Fibroblast of lung (primary cell): ENCODE measurements around the gene LRRC8D. TPM values are rescaled to one million over a fixed set of nuclear protein-coding genes. Genes with fewer than 3 reads are reported as not detected.

Experiments
- DNase-seq, 2 donors: peaks; one replicate each; pipeline versions ENCODE4 v3.0.0 to v3.0.0-alpha.2; 2010; ENCODE audit warnings: low read depth in 2 of 2
- H2AFZ ChIP-seq: 2 replicates; pipeline ENCODE4 v1.5.1; 2012; ENCODE audit warnings: low read length, control low read depth, inconsistent platforms
- H3K27ac ChIP-seq: 2 replicates; pipeline ENCODE4 v1.5.1; 2011; ENCODE audit warnings: low read length, control low read depth; ENCODE audit not compliant: insufficient read depth
- H3K27me3 ChIP-seq: 2 replicates; pipeline ENCODE4 v1.5.1; 2011; ENCODE audit warnings: mild to moderate bottlenecking, low read length; ENCODE audit not compliant: control insufficient read depth, insufficient read depth
- H3K36me3 ChIP-seq: 2 replicates; pipeline ENCODE4 v1.5.1; 2011; ENCODE audit warnings: low read length; ENCODE audit not compliant: control insufficient read depth, insufficient read depth
- H3K4me1 ChIP-seq: 2 replicates; pipeline ENCODE4 v1.5.1; 2011; ENCODE audit warnings: low read length; ENCODE audit not compliant: control insufficient read depth, insufficient read depth; ENCODE audit errors: extremely low read depth
- H3K4me2 ChIP-seq: 2 replicates; pipeline ENCODE4 v1.5.1; 2011; ENCODE audit warnings: low read length, control low read depth; ENCODE audit not compliant: insufficient read depth; ENCODE audit errors: extremely low read depth
- H3K4me3 ChIP-seq, 4 experiments: fragments of 200-600 bp in 1 of 4; sonication (generic) in 1 of 4; replicated peaks in 1 of 4; 2 replicates each; pipeline ENCODE4 v1.5.1; 2011 to 2016; ENCODE audit warnings: low read length in 4 of 4, low read depth in 3 of 4, mild to moderate bottlenecking in 3 of 4, control low read depth in 2 of 4, inconsistent platforms in 1 of 4, mixed read lengths in 1 of 4; ENCODE audit not compliant: insufficient read depth in 1 of 4; ENCODE audit errors: control extremely low read depth in 1 of 4
- H3K79me2 ChIP-seq: 2 replicates; pipeline ENCODE4 v1.5.1; 2012; ENCODE audit warnings: mild to moderate bottlenecking, low read length, inconsistent platforms; ENCODE audit not compliant: control insufficient read depth, insufficient read depth
- H3K9ac ChIP-seq: 2 replicates; pipeline ENCODE4 v1.5.1; 2011; ENCODE audit warnings: mild to moderate bottlenecking, low read length, control low read depth; ENCODE audit not compliant: insufficient read depth
- H3K9me3 ChIP-seq: 2 replicates; pipeline ENCODE4 v1.5.1; 2012; ENCODE audit warnings: low read depth, low read length; ENCODE audit not compliant: control insufficient read depth, insufficient read depth
- H4K20me1 ChIP-seq: 2 replicates; pipeline ENCODE4 v1.5.1; 2011; ENCODE audit warnings: low read length; ENCODE audit not compliant: control insufficient read depth, insufficient read depth; ENCODE audit errors: extremely low read depth
- EZH2 ChIP-seq: IDR thresholded peaks from 2 replicates; pipeline ENCODE4 v1.5.1; 2012; ENCODE audit warnings: low read length, control low read depth, mild to moderate bottlenecking; ENCODE audit errors: missing control alignments
- polyA plus RNA-seq, 2 donors: library from polyadenylated mRNA; depleted of rRNA in 1 of 2; stranded (reverse) in 1 of 2; unstranded in 1 of 2; fragments of >200 nt; gene quantifications; 2 replicates each; pipeline ENCODE4 v1.2.1, GENCODE V29; 2011 to 2012; ENCODE audit warnings: missing spikeins in 1 of 2
- total RNA-seq: library from RNA; depleted of rRNA; stranded (reverse); fragments of >200 nt; gene quantifications from 2 replicates; pipeline ENCODE4 v1.2.1, GENCODE V29; 2014
- TF ChIP-seq, protein P1 (sequence below), 2 donors: IDR thresholded peaks in 1 of 2; conservative IDR thresholded peaks in 1 of 2; 1 replicate in 1 of 2; 2 replicates in 1 of 2; pipeline ENCODE4 v1.5.1; 2011 to 2012; ENCODE audit warnings: low read length in 2 of 2, control low read depth in 1 of 2, inconsistent platforms in 1 of 2, low read depth in 1 of 2, mild to moderate bottlenecking in 1 of 2

The LRRC8D gene
- total and polyA plus RNA-seq, 2 donors (not counting 1 experiment from before 2014, with no cell fraction given) = 41.0 to 58.1 TPM

DNA sequence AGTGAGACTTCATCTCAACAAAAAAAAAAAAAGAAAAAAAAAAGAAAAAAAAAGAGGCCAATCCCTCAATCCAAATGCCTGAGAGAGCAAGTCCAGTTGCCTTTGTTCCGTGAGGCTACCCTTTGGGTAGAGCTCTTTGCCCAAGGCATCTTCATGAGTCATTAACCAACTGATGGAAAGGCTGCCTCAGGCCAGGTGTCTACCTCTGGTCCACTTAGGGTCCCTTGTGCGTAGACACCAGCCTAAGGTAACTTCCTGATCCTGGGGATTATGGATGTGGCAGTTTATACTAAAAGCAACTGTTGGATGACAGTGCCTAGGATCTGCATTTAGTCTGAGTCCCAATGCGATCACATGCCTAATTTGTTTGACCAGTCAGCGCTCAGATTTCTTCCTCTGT lies 153.4 kb downstream of the LRRC8D start:
- Histone ChIP-seq H3K27ac (peak overlapping the region; percentile 15), H3K79me2 (no peaks in the 10 kb centered on the region), H2AFZ (no peak overlapping the region), H3K4me2 (no peak overlapping the region), H3K4me1 (peaks cover 8% of the 10 kb centered on the region), H3K9ac (no peak overlapping the region), H4K20me1 (no peaks in the 10 kb centered on the region), H3K4me3 (no peak overlapping the region), H3K9me3 (no peaks in the 10 kb centered on the region), H3K27me3 (no peaks in the 10 kb centered on the region), H3K36me3 (no peaks in the 10 kb centered on the region)
- no peak for TF ChIP-seq EZH2
- TF ChIP-seq, protein P1, sequence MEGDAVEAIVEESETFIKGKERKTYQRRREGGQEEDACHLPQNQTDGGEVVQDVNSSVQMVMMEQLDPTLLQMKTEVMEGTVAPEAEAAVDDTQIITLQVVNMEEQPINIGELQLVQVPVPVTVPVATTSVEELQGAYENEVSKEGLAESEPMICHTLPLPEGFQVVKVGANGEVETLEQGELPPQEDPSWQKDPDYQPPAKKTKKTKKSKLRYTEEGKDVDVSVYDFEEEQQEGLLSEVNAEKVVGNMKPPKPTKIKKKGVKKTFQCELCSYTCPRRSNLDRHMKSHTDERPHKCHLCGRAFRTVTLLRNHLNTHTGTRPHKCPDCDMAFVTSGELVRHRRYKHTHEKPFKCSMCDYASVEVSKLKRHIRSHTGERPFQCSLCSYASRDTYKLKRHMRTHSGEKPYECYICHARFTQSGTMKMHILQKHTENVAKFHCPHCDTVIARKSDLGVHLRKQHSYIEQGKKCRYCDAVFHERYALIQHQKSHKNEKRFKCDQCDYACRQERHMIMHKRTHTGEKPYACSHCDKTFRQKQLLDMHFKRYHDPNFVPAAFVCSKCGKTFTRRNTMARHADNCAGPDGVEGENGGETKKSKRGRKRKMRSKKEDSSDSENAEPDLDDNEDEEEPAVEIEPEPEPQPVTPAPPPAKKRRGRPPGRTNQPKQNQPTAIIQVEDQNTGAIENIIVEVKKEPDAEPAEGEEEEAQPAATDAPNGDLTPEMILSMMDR (conservative IDR thresholded peaks at IDR 0.05 in 1 of 2, IDR thresholded peaks at IDR 0.05 in 1 of 2; ENCODE audit: low read depth in 1 of 2, low read length in 2 of 2) = no peak
- DNase-seq = no peak

DNA sequence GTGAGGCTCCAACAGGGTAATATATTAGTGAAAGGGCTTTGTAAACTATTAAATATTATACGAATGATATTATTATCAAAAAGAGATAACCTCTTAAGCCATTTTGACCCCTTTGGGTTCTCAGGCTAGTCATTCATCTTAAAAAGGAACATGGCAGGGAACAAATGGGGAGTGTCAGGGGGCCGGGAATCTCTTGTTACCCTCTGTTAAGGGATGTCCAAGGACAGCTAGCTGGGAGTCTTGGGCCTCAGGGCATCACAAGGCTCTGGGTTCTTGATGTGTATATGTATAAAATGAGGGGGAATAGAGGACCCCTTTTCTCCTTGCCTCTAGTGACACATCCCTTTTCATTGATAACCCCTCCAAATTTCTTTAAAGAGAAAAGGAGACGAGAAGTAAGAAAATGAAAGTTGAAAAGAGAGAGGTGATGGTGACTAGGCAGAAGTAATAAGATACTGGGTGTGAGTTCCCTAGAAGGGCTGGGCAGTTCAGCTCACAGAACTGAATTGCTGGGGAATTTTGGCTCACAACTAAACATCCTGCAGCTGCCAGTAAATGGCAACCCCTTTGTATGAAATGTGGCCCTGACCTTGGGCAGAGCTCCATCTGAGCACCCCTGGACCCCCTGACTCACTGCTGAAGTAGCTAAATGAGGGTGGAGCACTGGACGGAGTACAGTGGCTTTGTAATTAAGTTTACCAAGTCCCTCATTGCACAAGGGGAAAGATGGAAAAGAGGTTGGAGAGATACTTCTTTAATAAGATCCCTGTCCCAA lies 154.1 kb downstream of the LRRC8D start:
- no peaks in the 10 kb centered on the region for H3K27me3 ChIP-seq
- H3K79me2 ChIP-seq = no peaks in the 10 kb centered on the region
- H4K20me1 ChIP-seq = no peaks in the 10 kb centered on the region
- peak; percentile 90 to 96 for DNase-seq
- H2AFZ ChIP-seq = no peak overlapping the region
- peaks cover 8% of the 10 kb centered on the region for H3K4me1 ChIP-seq
- H3K27ac ChIP-seq = peak overlapping the region; percentile 24
- no peak overlapping the region for H3K9ac ChIP-seq
- H3K9me3 ChIP-seq = no peaks in the 10 kb centered on the region
- H3K4me2 ChIP-seq = peak overlapping the region; percentile 59
- no peak for TF ChIP-seq EZH2
- TF ChIP-seq, protein P1 (conservative IDR thresholded peaks at IDR 0.05 in 1 of 2, IDR thresholded peaks at IDR 0.05 in 1 of 2; ENCODE audit: low read depth in 1 of 2, low read length in 2 of 2) = no peak
- peak overlapping the region in 1 of 4 experiments; percentile 13 for H3K4me3 ChIP-seq
- H3K36me3 ChIP-seq = no peaks in the 10 kb centered on the region

DNA sequence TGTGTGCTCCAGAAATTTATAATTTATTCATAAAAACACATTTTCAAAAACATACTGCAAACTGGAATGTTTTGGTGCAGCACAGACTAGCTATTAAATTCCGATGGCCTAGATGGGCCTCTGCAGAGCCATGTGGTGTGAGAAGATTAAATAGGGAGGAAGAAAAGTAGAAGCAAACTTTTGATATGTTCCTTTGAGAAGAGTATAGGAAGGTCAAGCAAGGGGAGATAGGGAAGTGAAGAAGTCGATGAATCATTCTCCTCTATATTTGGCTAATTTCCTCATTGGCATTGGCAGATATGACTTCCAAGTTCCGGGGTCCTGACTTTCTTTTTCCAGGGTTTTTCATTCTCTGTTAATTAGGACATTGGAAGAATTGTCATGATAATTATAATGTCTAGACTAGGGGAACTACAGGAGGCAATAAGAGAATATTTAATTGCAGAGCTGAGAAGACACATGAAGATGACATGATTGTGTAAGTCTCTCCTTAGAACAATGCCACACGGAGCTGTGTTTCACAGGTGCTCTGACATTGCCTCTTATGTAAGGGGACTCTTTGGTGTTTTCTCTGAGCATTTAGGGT lies 154.8 kb downstream of the LRRC8D start:
- no peak for DNase-seq
- H3K9ac ChIP-seq = no peak overlapping the region
- H3K36me3 ChIP-seq = no peaks in the 10 kb centered on the region
- no peak overlapping the region for H2AFZ ChIP-seq
- H3K27me3 ChIP-seq = no peaks in the 10 kb centered on the region
- no peaks in the 10 kb centered on the region for H3K79me2 ChIP-seq
- no peak overlapping the region for H3K4me3 ChIP-seq
- TF ChIP-seq, protein P1 (conservative IDR thresholded peaks at IDR 0.05 in 1 of 2, IDR thresholded peaks at IDR 0.05 in 1 of 2; ENCODE audit: low read depth in 1 of 2, low read length in 2 of 2) = no peak
- TF ChIP-seq EZH2 = no peak
- H3K4me2 ChIP-seq = peak overlapping the region; percentile 59
- H3K9me3 ChIP-seq = no peaks in the 10 kb centered on the region
- H4K20me1 ChIP-seq = no peaks in the 10 kb centered on the region
- H3K27ac ChIP-seq = peak overlapping the region; percentile 24
- peaks cover 8% of the 10 kb centered on the region for H3K4me1 ChIP-seq
